Measurements from ENCODE around the gene CA10. TPM values are rescaled to one million over a fixed set of nuclear protein-coding genes. Genes with fewer than 3 reads are reported as not detected.

CA10 gene
- total and polyA plus RNA-seq, 9 of the 15 experiments (the other 6 are each of a cell fraction or from before 2014, with no cell fraction given): not detected

DNA sequence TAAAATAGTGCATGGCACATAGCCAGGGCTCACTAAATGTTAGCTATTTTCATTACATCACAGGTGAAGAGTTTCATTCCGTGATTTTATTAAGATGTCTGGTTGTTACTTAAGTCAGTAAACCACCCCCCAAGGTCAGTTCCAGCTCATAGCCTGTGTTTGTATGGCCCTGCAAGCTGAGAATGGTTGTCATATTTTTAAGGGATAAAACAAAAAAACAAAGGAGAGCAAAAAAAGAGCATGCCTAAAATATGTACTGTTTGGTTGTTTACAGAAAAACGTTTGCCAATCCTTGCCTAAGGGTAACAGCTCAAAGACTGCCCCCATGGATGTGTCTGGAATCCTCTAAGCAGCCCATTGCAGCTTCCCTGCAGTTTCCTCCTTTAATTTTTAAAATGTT, 329.6 kb downstream of the CA10 start:
- H3K4me3 ChIP-seq: no peak overlapping the region
- H4K20me1 ChIP-seq (replicated peaks; ENCODE audit: control insufficient read depth, insufficient read depth, low read length): no peaks in the 10 kb centered on the region
- no peaks in the 10 kb centered on the region for H3K27me3 ChIP-seq (ENCODE audit: control insufficient read depth in 2 of 2, insufficient read depth in 2 of 2, low read length in 2 of 2)
- intact Hi-C loops (cut with micrococcal nuclease) (no loop called here), in situ Hi-C loops (cut with MboI) (no loop called here)
- no peak overlapping the region for H2AFZ ChIP-seq (ENCODE audit: low read depth, low read length)
- H3K4me1 ChIP-seq (replicated peaks in 1 of 2; ENCODE audit: control insufficient read depth in 2 of 2, insufficient read depth in 2 of 2, low read length in 2 of 2): no peaks in the 10 kb centered on the region
- H3K9ac ChIP-seq (ENCODE audit: insufficient read depth in 1 of 2, low read depth in 2 of 2, low read length in 2 of 2): no peak overlapping the region
- no peak for DNase-seq (ENCODE audit: extremely low read depth in 1 of 4, low spot score in 3 of 4)
- no peaks in the 10 kb centered on the region for H3K36me3 ChIP-seq (ENCODE audit: control insufficient read depth, insufficient read depth, low read length)
- no peak for FAIRE-seq
- no peaks in the 10 kb centered on the region for H3K79me2 ChIP-seq (ENCODE audit: control insufficient read depth, insufficient read depth, low read length)
- H3K9me3 ChIP-seq (replicated peaks; ENCODE audit: control insufficient read depth, insufficient read depth, low read depth, low read length): no peaks in the 10 kb centered on the region
- no peak overlapping the region for H3K27ac ChIP-seq (ENCODE audit: extremely low read depth, low read depth, low read length)
- TF ChIP-seq, protein P1, sequence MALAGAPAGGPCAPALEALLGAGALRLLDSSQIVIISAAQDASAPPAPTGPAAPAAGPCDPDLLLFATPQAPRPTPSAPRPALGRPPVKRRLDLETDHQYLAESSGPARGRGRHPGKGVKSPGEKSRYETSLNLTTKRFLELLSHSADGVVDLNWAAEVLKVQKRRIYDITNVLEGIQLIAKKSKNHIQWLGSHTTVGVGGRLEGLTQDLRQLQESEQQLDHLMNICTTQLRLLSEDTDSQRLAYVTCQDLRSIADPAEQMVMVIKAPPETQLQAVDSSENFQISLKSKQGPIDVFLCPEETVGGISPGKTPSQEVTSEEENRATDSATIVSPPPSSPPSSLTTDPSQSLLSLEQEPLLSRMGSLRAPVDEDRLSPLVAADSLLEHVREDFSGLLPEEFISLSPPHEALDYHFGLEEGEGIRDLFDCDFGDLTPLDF (CRISPR knock-in tag; IDR thresholded peaks at IDR 0.05): no peak
- TF ChIP-seq ZNF79 (CRISPR knock-in tag; IDR thresholded peaks at IDR 0.05; ENCODE audit: low read depth) (no peak), ZNF785 (CRISPR knock-in tag; IDR thresholded peaks at IDR 0.05) (no peak), FIP1L1 (IDR thresholded peaks at IDR 0.05; ENCODE audit: low read depth, low read length, poor library complexity, severe bottlenecking) (no peak), ZFX (CRISPR knock-in tag; IDR thresholded peaks at IDR 0.05) (no peak), OTX1 (CRISPR knock-in tag; IDR thresholded peaks at IDR 0.05) (no peak), RFX5 (IDR thresholded peaks at IDR 0.05; ENCODE audit: low read depth, low read length) (no peak), KDM1A (IDR thresholded peaks at IDR 0.05) (no peak), LEF1 (IDR thresholded peaks at IDR 0.05) (no peak)
- TF ChIP-seq, protein P2, sequence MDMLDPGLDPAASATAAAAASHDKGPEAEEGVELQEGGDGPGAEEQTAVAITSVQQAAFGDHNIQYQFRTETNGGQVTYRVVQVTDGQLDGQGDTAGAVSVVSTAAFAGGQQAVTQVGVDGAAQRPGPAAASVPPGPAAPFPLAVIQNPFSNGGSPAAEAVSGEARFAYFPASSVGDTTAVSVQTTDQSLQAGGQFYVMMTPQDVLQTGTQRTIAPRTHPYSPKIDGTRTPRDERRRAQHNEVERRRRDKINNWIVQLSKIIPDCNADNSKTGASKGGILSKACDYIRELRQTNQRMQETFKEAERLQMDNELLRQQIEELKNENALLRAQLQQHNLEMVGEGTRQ (CRISPR knock-in tag; IDR thresholded peaks at IDR 0.05): no peak
- TF ChIP-seq, protein P3, sequence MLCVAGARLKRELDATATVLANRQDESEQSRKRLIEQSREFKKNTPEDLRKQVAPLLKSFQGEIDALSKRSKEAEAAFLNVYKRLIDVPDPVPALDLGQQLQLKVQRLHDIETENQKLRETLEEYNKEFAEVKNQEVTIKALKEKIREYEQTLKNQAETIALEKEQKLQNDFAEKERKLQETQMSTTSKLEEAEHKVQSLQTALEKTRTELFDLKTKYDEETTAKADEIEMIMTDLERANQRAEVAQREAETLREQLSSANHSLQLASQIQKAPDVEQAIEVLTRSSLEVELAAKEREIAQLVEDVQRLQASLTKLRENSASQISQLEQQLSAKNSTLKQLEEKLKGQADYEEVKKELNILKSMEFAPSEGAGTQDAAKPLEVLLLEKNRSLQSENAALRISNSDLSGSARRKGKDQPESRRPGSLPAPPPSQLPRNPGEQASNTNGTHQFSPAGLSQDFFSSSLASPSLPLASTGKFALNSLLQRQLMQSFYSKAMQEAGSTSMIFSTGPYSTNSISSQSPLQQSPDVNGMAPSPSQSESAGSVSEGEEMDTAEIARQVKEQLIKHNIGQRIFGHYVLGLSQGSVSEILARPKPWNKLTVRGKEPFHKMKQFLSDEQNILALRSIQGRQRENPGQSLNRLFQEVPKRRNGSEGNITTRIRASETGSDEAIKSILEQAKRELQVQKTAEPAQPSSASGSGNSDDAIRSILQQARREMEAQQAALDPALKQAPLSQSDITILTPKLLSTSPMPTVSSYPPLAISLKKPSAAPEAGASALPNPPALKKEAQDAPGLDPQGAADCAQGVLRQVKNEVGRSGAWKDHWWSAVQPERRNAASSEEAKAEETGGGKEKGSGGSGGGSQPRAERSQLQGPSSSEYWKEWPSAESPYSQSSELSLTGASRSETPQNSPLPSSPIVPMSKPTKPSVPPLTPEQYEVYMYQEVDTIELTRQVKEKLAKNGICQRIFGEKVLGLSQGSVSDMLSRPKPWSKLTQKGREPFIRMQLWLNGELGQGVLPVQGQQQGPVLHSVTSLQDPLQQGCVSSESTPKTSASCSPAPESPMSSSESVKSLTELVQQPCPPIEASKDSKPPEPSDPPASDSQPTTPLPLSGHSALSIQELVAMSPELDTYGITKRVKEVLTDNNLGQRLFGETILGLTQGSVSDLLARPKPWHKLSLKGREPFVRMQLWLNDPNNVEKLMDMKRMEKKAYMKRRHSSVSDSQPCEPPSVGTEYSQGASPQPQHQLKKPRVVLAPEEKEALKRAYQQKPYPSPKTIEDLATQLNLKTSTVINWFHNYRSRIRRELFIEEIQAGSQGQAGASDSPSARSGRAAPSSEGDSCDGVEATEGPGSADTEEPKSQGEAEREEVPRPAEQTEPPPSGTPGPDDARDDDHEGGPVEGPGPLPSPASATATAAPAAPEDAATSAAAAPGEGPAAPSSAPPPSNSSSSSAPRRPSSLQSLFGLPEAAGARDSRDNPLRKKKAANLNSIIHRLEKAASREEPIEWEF (CRISPR knock-in tag; IDR thresholded peaks at IDR 0.05): no peak
- TF ChIP-seq, protein P4, sequence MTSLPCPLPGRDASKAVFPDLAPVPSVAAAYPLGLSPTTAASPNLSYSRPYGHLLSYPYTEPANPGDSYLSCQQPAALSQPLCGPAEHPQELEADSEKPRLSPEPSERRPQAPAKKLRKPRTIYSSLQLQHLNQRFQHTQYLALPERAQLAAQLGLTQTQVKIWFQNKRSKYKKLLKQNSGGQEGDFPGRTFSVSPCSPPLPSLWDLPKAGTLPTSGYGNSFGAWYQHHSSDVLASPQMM (CRISPR knock-in tag; IDR thresholded peaks at IDR 0.05): no peak
- CTCF ChIA-PET (ENCODE audit: low intra/inter-chr PET ratio): no interaction called here
- H3K4me2 ChIP-seq (ENCODE audit: insufficient read depth, low read length): no peak overlapping the region
- no TSS peak for BruUV-seq (replicated peaks)
- no peak for ATAC-seq
- WGBS (ENCODE audit: insufficient coverage, low coverage, missing lambda C conversion rate): 0% methylated on average over 2 of the region's 2 CpGs
- H3K9me1 ChIP-seq (ENCODE audit: control insufficient read depth, insufficient read depth, low read length): no peaks in the 10 kb centered on the region
- POLR2A ChIA-PET: no interaction called here

Data from K562 (cell line).